22Rv1 (cell line): ENCODE data around the gene C1QB.

Source experiments
- H3K27ac ChIP-seq: fragments of 450-650 bp; 2 replicates; pipeline ENCODE4 v1.5.1; 2017
- CTCF ChIP-seq: fragments of 450-650 bp; IDR thresholded peaks from 2 replicates; pipeline ENCODE4 v1.5.1; 2017; ENCODE audit warnings: mild to moderate bottlenecking
- ZFX ChIP-seq: fragments of 450-650 bp; IDR thresholded peaks from 2 replicates; pipeline ENCODE4 v1.6.1; 2017; ENCODE audit warnings: antibody characterized with exemption, borderline replicate concordance

Gene C1QB

GRCh38 chr1:22613572-22613918, 39.5 kb upstream of the C1QB start:
- no peak for TF ChIP-seq ZFX
- no peak for TF ChIP-seq CTCF
- H3K27ac ChIP-seq = no peak overlapping the region

- no peak for TF ChIP-seq CTCF
- TF ChIP-seq ZFX = no peak
- no peak overlapping the region for H3K27ac ChIP-seq
Measured at GRCh38 chr1:22613951-22614350, 39.1 kb upstream of the C1QB start.

- no peak overlapping the region for H3K27ac ChIP-seq
- no peak for TF ChIP-seq ZFX
- TF ChIP-seq CTCF = no peak
Measured at GRCh38 chr1:22615886-22616285, 37.1 kb upstream of the C1QB start.

- TF ChIP-seq ZFX (no peak), CTCF (no peak)
- H3K27ac ChIP-seq = no peak overlapping the region
Measured at GRCh38 chr1:22616571-22616970, 36.5 kb upstream of the C1QB start.

GRCh38 chr1:22618056-22618455, 35.0 kb upstream of the C1QB start:
- TF ChIP-seq ZFX (no peak), CTCF (no peak)
- H3K27ac ChIP-seq = no peak overlapping the region

- no peak for TF ChIP-seq ZFX
- no peak for TF ChIP-seq CTCF
- H3K27ac ChIP-seq = no peak overlapping the region
Measured at GRCh38 chr1:22619252-22619651, 33.8 kb upstream of the C1QB start.

- no peak for TF ChIP-seq ZFX
- TF ChIP-seq CTCF = no peak
- no peak overlapping the region for H3K27ac ChIP-seq
Measured at GRCh38 chr1:22619798-22620197, 33.2 kb upstream of the C1QB start.
